ELR (cell line): ENCODE data around the gene AP3S1.

Experiments used
- DNase-seq: peaks from one replicate; pipeline ENCODE4 v3.0.0-alpha.2; 2015; ENCODE audit warnings: low read depth

Gene AP3S1

GRCh38 chr5:115940080-115940810, 98.5 kb downstream of the AP3S1 start:
- DNase-seq = peak; percentile 16

- peak; percentile 99 for DNase-seq
These were observed 99.4 kb downstream of the AP3S1 start for GRCh38 chr5:115941051-115941675.

GRCh38 chr5:115944501-115944900, 102.8 kb downstream of the AP3S1 start:
- DNase-seq = no peak

- DNase-seq = peak; percentile 75
These were observed 104.9 kb downstream of the AP3S1 start for GRCh38 chr5:115946655-115947054.

- peak; percentile 83 for DNase-seq
These were observed 105.5 kb downstream of the AP3S1 start for GRCh38 chr5:115947260-115947659.

- DNase-seq = no peak
These were observed 106.4 kb downstream of the AP3S1 start for GRCh38 chr5:115948091-115948534.

GRCh38 chr5:115949096-115949495, 107.4 kb downstream of the AP3S1 start:
- peak; percentile 54 for DNase-seq

- no peak for DNase-seq
These were observed 110.9 kb downstream of the AP3S1 start for GRCh38 chr5:115952588-115952987.

GRCh38 chr5:115954144-115954543, 112.4 kb downstream of the AP3S1 start:
- no peak for DNase-seq

GRCh38 chr5:115956957-115957356, 115.2 kb downstream of the AP3S1 start:
- no peak for DNase-seq

- peak; percentile 48 for DNase-seq
These were observed 119.9 kb downstream of the AP3S1 start for GRCh38 chr5:115961381-115962238.

GRCh38 chr5:115962239-115962564, 120.5 kb downstream of the AP3S1 start, which contains the start of gene LVRN:
LVRN (plus strand) TSS chr5:115962475; CDS start chr5:115962618, 143 bp downstream.
- no peak for DNase-seq

- DNase-seq = no peak
These were observed 121.0 kb downstream of the AP3S1 start for GRCh38 chr5:115962565-115963402.

- DNase-seq = no peak
These were observed 121.8 kb downstream of the AP3S1 start for GRCh38 chr5:115963566-115963965.
